Keratinocyte (primary cell): ENCODE results near the gene LRFN3. TPM values are rescaled to one million over a fixed set of nuclear protein-coding genes. Genes with fewer than 3 reads are reported as not detected.

Source experiments
- DNase-seq: peaks from one replicate; pipeline ENCODE4 v3.0.0-alpha.2; 2011; ENCODE audit warnings: low read depth, missing footprints, low spot score
- FAIRE-seq: peaks from 2 replicates; lab custom pipeline; 2011; peaks lifted over from hg19 to GRCh38; lab: Jason Lieb, UNC
- H2AFZ ChIP-seq: 2 replicates; pipeline ENCODE4 v1.6.0; 2012; ENCODE audit warnings: low read length, control low read depth, inconsistent platforms; ENCODE audit not compliant: control insufficient read depth
- H3K27ac ChIP-seq: 2 replicates; pipeline ENCODE4 v1.5.1; 2011; ENCODE audit warnings: low read length; ENCODE audit not compliant: control insufficient read depth, insufficient read depth
- H3K27me3 ChIP-seq: 3 replicates; pipeline ENCODE4 v1.6.0; 2011; ENCODE audit warnings: low read length; ENCODE audit not compliant: control insufficient read depth, insufficient read depth; ENCODE audit errors: extremely low read depth
- H3K36me3 ChIP-seq, 2 experiments: 2 replicates in 1 of 2; 3 replicates in 1 of 2; pipeline ENCODE4 v1.5.1; 2011; ENCODE audit warnings: low read length in 2 of 2, mild to moderate bottlenecking in 1 of 2; ENCODE audit not compliant: control insufficient read depth in 2 of 2, insufficient read depth in 2 of 2; ENCODE audit errors: extremely low read depth in 1 of 2
- H3K4me1 ChIP-seq: 3 replicates; pipeline ENCODE4 v1.5.1; 2011; ENCODE audit warnings: low read length; ENCODE audit not compliant: control insufficient read depth, insufficient read depth; ENCODE audit errors: extremely low read depth
- H3K4me2 ChIP-seq: 3 replicates; pipeline ENCODE4 v1.6.0; 2011; ENCODE audit warnings: low read depth, low read length; ENCODE audit not compliant: control insufficient read depth, insufficient read depth; ENCODE audit errors: extremely low read depth
- H3K4me3 ChIP-seq, 3 experiments: fragments of 200-600 bp in 1 of 3; sonication (generic) in 1 of 3; 2 replicates in 2 of 3; 3 replicates in 1 of 3; pipeline ENCODE4 v1.5.1; 2011 to 2016; ENCODE audit warnings: low read length in 3 of 3, mild to moderate bottlenecking in 3 of 3, control low read depth in 2 of 3, inconsistent platforms in 1 of 3, low read depth in 1 of 3, mixed read lengths in 1 of 3, mixed run types in 1 of 3, moderate library complexity in 1 of 3; ENCODE audit not compliant: control insufficient read depth in 2 of 3, insufficient read depth in 2 of 3; ENCODE audit errors: extremely low read depth in 1 of 3
- H3K79me2 ChIP-seq: 2 replicates; pipeline ENCODE4 v1.6.0; 2012; ENCODE audit warnings: low read length; ENCODE audit not compliant: control insufficient read depth, insufficient read depth
- H3K9ac ChIP-seq: 3 replicates; pipeline ENCODE4 v1.6.0; 2011; ENCODE audit warnings: low read length; ENCODE audit not compliant: control insufficient read depth, insufficient read depth; ENCODE audit errors: extremely low read depth
- H3K9me1 ChIP-seq: 3 replicates; pipeline ENCODE4 v1.6.0; 2011; ENCODE audit warnings: low read length; ENCODE audit not compliant: control insufficient read depth, insufficient read depth; ENCODE audit errors: extremely low read depth
- H3K9me3 ChIP-seq: 2 replicates; pipeline ENCODE4 v1.5.1; 2012; ENCODE audit warnings: low read depth, low read length; ENCODE audit not compliant: control insufficient read depth
- H4K20me1 ChIP-seq: 3 replicates; pipeline ENCODE4 v1.6.0; 2011; ENCODE audit warnings: low read length; ENCODE audit not compliant: control insufficient read depth, insufficient read depth; ENCODE audit errors: extremely low read depth
- EZH2 ChIP-seq: IDR thresholded peaks from one replicate; pipeline ENCODE4 v1.6.1; 2012; ENCODE audit warnings: inconsistent platforms, mild to moderate bottlenecking, low read length, moderate library complexity
- dilution Hi-C: fragments of 300-500 bp; cut with MboI; formaldehyde crosslinking; loops from one replicate; pipeline ENCODE4 v1.7.0; 2020; ENCODE audit warnings: low sequenced_read_pairs; ENCODE audit not compliant: extremely low pct_ligation_motif_present
- polyA plus RNA-seq, 5 experiments: library from polyadenylated mRNA; depleted of rRNA in 3 of 5; stranded (reverse) in 3 of 5; stranded (forward) in 1 of 5; unstranded in 1 of 5; fragments of >200 nt; gene quantifications; 1 replicate in 1 of 5; 2 replicates in 3 of 5; 3 replicates in 1 of 5; pipeline versions ENCODE4 v1.2.1 to v1.2.3, GENCODE V29; 2011 to 2012; ENCODE audit warnings: missing spikeins in 2 of 5, low read depth in 1 of 5, low replicate concordance in 1 of 5
- TF ChIP-seq, protein P1 (sequence below), 3 experiments: IDR thresholded peaks in 1 of 3; conservative IDR thresholded peaks in 1 of 3; optimal IDR thresholded peaks in 1 of 3; 2 replicates in 2 of 3; 3 replicates in 1 of 3; pipeline versions ENCODE3 to v1.5.1; 2011; ENCODE audit warnings: low read length in 3 of 3, mild to moderate bottlenecking in 3 of 3, moderate library complexity in 2 of 3, control low read depth in 1 of 3, inconsistent platforms in 1 of 3; ENCODE audit not compliant: insufficient read depth in 2 of 3; ENCODE audit errors: extremely low read depth in 1 of 3

Gene LRFN3
- polyA plus RNA-seq, 1 donor (not counting 4 experiments of a cell fraction or from before 2014, with no cell fraction given) = 0.73 TPM

DNA sequence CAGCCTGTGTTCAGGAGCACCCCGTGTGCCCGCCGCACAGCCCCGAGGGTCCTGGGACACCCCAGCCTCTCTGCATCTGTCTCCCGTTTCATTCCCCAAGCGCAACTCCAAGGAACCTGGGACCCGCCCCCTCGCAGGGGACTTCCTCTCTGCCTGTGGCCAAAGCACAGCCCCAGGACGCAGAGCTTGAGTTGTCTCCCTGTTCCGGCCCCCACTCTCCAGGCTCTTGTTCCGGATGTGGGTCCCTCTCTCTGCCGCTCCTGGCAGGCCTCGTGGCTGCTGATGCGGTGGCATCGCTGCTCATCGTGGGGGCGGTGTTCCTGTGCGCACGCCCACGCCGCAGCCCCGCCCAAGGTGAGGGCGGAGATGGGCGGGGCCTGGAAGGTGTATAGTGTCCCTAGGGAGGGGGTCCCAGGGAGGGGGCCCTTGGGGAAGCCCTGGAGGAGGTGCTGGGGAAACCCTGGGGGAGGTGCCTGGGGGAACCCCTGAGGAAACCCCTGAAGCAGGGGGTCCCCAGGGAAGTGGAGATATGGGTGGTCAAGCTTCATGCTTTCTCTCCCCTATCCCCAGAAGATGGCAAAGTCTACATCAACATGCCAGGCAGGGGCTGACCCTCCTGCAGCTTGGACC lies 32.5 kb upstream of the LRFN3 start:
- Histone ChIP-seq H3K4me3 (peak overlapping the region in 2 of 3 experiments; percentile 16 to 47), H3K27ac (peak overlapping the region; percentile 20), H3K36me3 (no peaks in the 10 kb centered on the region), H3K27me3 (no peaks in the 10 kb centered on the region), H3K79me2 (peaks cover 4% of the 10 kb centered on the region), H3K4me2 (peak overlapping the region; percentile 74), H3K9me3 (no peaks in the 10 kb centered on the region), H3K9ac (peak overlapping the region; percentile 50), H4K20me1 (no peaks in the 10 kb centered on the region), H3K4me1 (peaks cover 28% of the 10 kb centered on the region), H2AFZ (peak overlapping the region; percentile 71), H3K9me1 (no peaks in the 10 kb centered on the region)
- no peak for FAIRE-seq
- dilution Hi-C loops = no loop called here
- no peak for DNase-seq
- TF ChIP-seq, protein P1, sequence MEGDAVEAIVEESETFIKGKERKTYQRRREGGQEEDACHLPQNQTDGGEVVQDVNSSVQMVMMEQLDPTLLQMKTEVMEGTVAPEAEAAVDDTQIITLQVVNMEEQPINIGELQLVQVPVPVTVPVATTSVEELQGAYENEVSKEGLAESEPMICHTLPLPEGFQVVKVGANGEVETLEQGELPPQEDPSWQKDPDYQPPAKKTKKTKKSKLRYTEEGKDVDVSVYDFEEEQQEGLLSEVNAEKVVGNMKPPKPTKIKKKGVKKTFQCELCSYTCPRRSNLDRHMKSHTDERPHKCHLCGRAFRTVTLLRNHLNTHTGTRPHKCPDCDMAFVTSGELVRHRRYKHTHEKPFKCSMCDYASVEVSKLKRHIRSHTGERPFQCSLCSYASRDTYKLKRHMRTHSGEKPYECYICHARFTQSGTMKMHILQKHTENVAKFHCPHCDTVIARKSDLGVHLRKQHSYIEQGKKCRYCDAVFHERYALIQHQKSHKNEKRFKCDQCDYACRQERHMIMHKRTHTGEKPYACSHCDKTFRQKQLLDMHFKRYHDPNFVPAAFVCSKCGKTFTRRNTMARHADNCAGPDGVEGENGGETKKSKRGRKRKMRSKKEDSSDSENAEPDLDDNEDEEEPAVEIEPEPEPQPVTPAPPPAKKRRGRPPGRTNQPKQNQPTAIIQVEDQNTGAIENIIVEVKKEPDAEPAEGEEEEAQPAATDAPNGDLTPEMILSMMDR (optimal IDR thresholded peaks at IDR 0.05 in 1 of 3, IDR thresholded peaks at IDR 0.05 in 1 of 3, conservative IDR thresholded peaks at IDR 0.05 in 1 of 3; ENCODE audit: extremely low read depth in 1 of 3, insufficient read depth in 2 of 3, low read length in 3 of 3) = no peak
- no peak for TF ChIP-seq EZH2

DNA sequence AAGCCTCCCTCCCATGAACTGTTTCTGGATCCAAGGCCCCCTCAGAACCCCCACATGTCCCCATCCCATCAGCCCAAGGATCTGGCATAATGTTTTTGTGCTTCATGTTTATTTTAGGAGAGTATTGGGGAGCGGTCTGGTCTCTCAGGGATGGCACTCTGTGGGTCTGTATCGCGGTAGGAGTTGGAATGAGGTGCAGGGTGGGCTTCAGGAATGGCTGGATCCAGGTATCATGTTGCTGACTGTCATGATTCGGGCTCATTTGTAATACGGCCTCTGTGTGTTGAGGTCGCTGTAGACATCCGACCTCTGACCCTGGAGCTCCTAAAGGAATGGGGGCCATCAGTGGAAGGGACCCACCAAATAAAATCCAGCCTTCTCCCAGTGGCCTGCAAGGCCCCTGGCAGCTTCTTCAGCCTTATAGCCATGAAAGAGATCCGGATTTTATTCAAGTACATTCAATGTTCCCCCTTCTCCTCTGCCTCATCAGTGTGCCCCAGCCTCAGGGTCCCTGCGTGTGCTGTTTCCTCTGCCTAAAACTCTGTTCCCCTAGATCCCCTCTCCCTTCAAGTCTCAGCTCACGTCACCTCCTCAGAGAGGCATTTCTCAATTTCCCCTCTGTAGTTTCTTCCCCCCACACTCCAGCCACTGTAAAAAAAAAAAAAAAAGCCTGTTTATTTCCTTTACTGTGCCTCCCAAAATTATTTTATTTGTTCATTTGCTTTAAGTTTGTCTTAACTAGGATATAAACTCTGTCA lies 31.7 kb upstream of the LRFN3 start:
- dilution Hi-C loops = no loop called here

More for the DNA sequence above, 31.7 kb upstream of the LRFN3 start:
- no peak overlapping the region for H2AFZ ChIP-seq
- H3K4me1 ChIP-seq = peaks cover 28% of the 10 kb centered on the region
- no peak for TF ChIP-seq EZH2
- TF ChIP-seq, protein P1 (optimal IDR thresholded peaks at IDR 0.05 in 1 of 3, IDR thresholded peaks at IDR 0.05 in 1 of 3, conservative IDR thresholded peaks at IDR 0.05 in 1 of 3; ENCODE audit: extremely low read depth in 1 of 3, insufficient read depth in 2 of 3, low read length in 3 of 3) = no peak
- no peak for DNase-seq
- H3K9ac ChIP-seq = no peak overlapping the region
- no peaks in the 10 kb centered on the region for H4K20me1 ChIP-seq
- no peak for FAIRE-seq
- no peak overlapping the region for H3K27ac ChIP-seq
- H3K79me2 ChIP-seq = no peaks in the 10 kb centered on the region
- no peaks in the 10 kb centered on the region for H3K27me3 ChIP-seq
- H3K9me3 ChIP-seq = no peaks in the 10 kb centered on the region
- H3K4me2 ChIP-seq = no peak overlapping the region
- no peaks in the 10 kb centered on the region for H3K9me1 ChIP-seq
- H3K36me3 ChIP-seq = no peaks in the 10 kb centered on the region
- no peak overlapping the region for H3K4me3 ChIP-seq
